Measurements from ENCODE around the gene TRPM3.

- TF ChIP-seq ZFP41 (CRISPR knock-in tag; IDR thresholded peaks at IDR 0.05; ENCODE audit: borderline replicate concordance) = no peak
- TF ChIP-seq CBFB (CRISPR knock-in tag; IDR thresholded peaks at IDR 0.05) = no peak
- TF ChIP-seq YY1 (IDR thresholded peaks at IDR 0.05; ENCODE audit: insufficient read depth, insufficient replicate concordance, low read depth, low read length) = no peak
- TF ChIP-seq CTCF (CRISPR knock-in tag; IDR thresholded peaks at IDR 0.05) = no peak
- no peak for TF ChIP-seq SNAPC4 (CRISPR knock-in tag; IDR thresholded peaks at IDR 0.05)
- TF ChIP-seq MAX (IDR thresholded peaks at IDR 0.05) = no peak
- no peak for TF ChIP-seq HMG20B (CRISPR knock-in tag; conservative IDR thresholded peaks at IDR 0.05)
Measured at GRCh38 chr9:70835323-70835722, 286.1 kb downstream of the TRPM3 start.

All from HepG2 (cell line).